Natural killer cell treated with Interleukin-12 subunit alpha and Interleukin-12 subunit beta and Interleukin-15 and Interleukin-18, amount 100 ng/mL, for 72 hours (primary cell): Measurements from ENCODE around the gene SUMF1. TPM values are rescaled to one million over a fixed set of nuclear protein-coding genes. Genes with fewer than 3 reads are reported as not detected.

Source experiments
- ATAC-seq, 2 donors: fragments of 150-1000 bp; cut with Tn5 transposase in 1 of 2; sonication (Bioruptor Pico), chemical (Tn5 transposase) in 1 of 2; 2 replicates each; pipeline ENCODE4 v1.10.0; 2021
- DNase-seq: peaks from one replicate; pipeline ENCODE4 v3.0.0; 2022; ENCODE audit warnings: low spot score
- H3K27ac Mint-ChIP-seq, 2 donors: 1 replicate in 1 of 2; 2 replicates in 1 of 2; pipeline ENCODE4 v1.8.0; 2022; ENCODE audit warnings: mixed read lengths in 2 of 2, mild to moderate bottlenecking in 1 of 2, moderate library complexity in 1 of 2
- H3K27me3 Mint-ChIP-seq, 2 donors: 1 replicate in 1 of 2; 2 replicates in 1 of 2; pipeline ENCODE4 v1.8.0; 2022; ENCODE audit warnings: mixed read lengths in 2 of 2
- H3K36me3 Mint-ChIP-seq: one replicate; pipeline ENCODE4 v1.8.0; 2022; ENCODE audit warnings: mixed read lengths
- H3K4me1 Mint-ChIP-seq, 2 donors: 1 replicate in 1 of 2; 2 replicates in 1 of 2; pipeline ENCODE4 v1.8.0; 2022; ENCODE audit warnings: low read depth in 2 of 2, mixed read lengths in 2 of 2, mild to moderate bottlenecking in 1 of 2
- H3K4me3 Mint-ChIP-seq: one replicate; pipeline ENCODE4 v1.8.0; 2022; ENCODE audit warnings: mixed read lengths
- H3K9me3 Mint-ChIP-seq: 2 replicates; pipeline ENCODE4 v1.8.0; 2022; ENCODE audit warnings: mixed read lengths
- total RNA-seq, 2 donors: library from RNA; stranded (reverse); gene quantifications; one replicate each; pipeline ENCODE4 v1.2.3, GENCODE V29; 2022

SUMF1 gene
- total RNA-seq, 2 donors from 2014 or later: 13.6 to 13.7 TPM

DNA sequence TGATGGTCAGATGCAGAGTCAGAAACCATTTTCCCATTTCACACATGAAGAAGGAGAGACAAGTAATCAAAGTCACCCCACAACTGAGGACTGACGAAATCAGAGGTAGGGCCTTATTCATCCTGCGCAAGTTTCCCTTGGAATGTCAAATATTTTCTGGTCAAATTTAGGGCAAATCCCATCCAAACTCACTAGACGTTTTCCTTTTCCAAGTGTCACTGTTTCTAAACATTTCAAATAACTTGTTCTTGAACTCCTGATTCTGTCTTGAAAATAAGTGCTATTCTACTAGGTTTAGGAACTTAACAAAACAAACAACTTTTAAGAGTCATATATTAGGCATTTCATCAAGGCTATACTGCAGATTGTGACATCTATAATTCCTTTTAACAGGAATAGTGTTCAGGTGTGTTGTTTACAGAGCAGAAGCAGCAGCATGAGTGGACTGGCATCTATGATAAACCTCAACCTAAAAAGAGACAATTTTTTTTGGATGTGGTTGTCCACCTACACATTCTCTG lies 40.7 kb downstream of the SUMF1 start:
- Mint-ChIP-seq H3K27ac (peak overlapping the region; percentile 4 to 37), H3K4me3 (no peak overlapping the region), H3K4me1 (peaks cover 19 to 22% of the 10 kb centered on the region in 2 donors), H3K9me3 (no peaks in the 10 kb centered on the region), H3K36me3 (no peaks in the 10 kb centered on the region), H3K27me3 (no peaks in the 10 kb centered on the region)
- DNase-seq (no peak), ATAC-seq (no peak)

DNA sequence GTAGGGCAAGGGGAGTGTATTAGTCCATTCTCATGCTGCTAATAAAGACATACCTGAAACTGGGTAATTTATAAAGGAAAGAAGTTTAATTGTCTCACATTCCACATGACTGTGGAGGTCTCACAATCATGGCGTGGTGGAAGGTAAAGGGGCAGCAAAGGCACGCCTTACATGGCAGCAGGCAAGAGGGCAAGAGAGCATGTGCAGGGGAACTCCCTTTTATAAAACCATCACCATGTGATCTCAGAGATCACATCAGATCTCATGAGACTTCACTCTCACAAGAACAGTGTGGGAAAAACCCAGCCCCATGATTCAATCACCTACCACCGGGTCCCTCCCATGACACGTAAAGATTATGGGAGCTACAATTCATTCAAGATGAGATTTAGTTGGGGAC lies 41.4 kb downstream of the SUMF1 start:
- no peaks in the 10 kb centered on the region for H3K27me3 Mint-ChIP-seq
- H3K4me3 Mint-ChIP-seq: no peak overlapping the region
- H3K4me1 Mint-ChIP-seq: peaks cover 19 to 24% of the 10 kb centered on the region in 2 donors
- ATAC-seq: no peak
- DNase-seq: no peak
- no peaks in the 10 kb centered on the region for H3K36me3 Mint-ChIP-seq
- H3K27ac Mint-ChIP-seq: peak overlapping the region; percentile 4 to 37
- no peaks in the 10 kb centered on the region for H3K9me3 Mint-ChIP-seq

DNA sequence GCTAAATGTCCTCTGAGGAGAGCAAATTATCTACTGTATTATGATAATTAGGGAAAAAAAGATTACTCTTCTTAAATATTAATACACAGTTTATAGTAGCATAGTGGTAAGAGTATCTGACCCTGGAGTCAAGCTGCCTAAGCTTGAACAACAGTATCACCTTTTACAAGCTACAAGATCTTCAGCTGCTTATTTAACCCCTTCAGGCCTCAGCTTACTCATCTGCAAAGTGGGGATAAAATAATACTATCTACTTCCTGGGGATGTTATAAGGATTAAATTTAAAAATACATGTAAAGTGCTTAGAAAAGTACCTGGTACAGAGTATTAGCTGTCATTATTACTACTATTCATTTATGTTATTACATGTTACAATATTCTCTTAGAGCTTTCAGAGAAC lies 42.0 kb downstream of the SUMF1 start:
- peaks cover 19 to 27% of the 10 kb centered on the region in 2 donors for H3K4me1 Mint-ChIP-seq
- no peak overlapping the region for H3K4me3 Mint-ChIP-seq
- H3K36me3 Mint-ChIP-seq: no peaks in the 10 kb centered on the region
- H3K27ac Mint-ChIP-seq: peak overlapping the region in 1 of 2 donors; percentile 37
- H3K9me3 Mint-ChIP-seq: no peaks in the 10 kb centered on the region
- DNase-seq (no peak), ATAC-seq (no peak)
- H3K27me3 Mint-ChIP-seq: no peaks in the 10 kb centered on the region

DNA sequence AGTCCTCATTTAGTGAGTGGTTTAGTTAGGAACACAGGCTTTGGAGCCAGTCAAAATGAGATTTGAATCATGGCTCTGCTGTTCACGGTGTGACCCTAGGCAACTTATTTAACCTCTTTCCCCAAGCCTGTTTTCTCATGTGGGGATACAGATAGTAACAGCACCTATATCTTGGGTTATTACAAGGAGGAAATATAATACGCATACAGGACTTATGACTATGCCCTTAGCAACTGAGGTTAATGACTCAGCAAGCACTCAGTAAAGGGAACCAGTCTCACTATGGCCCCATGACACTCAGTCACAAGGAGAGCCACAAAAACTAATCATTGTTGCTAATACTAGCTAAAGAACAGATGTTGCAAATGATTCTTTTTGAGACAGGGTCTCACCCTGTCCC lies 45.9 kb downstream of the SUMF1 start:
- peaks cover 11 to 19% of the 10 kb centered on the region in 2 donors for H3K4me1 Mint-ChIP-seq
- H3K4me3 Mint-ChIP-seq: no peak overlapping the region
- H3K27me3 Mint-ChIP-seq: no peaks in the 10 kb centered on the region
- H3K9me3 Mint-ChIP-seq: no peaks in the 10 kb centered on the region
- no peaks in the 10 kb centered on the region for H3K36me3 Mint-ChIP-seq
- H3K27ac Mint-ChIP-seq: peak overlapping the region; percentile 53 to 74
- ATAC-seq: peak; percentile 95 to 99
- DNase-seq: no peak

DNA sequence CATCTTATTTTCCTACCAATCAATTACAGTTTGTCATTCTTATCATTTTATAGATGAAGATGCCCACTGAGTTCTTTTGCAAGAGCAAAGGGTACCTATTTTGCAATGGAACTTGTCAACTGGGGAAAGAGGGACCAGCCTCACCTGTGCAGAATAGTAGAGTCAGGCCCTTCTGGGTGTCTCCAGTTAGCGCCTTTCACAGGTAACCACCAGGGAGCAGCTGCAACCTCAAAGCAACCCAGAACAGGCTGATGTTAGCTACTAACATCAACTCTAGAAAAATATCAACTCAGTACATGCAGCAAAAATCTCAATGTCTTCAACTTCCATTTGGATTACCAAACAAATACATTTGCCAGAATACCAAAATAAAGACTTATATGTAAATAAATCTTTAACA lies 47.1 kb downstream of the SUMF1 start:
- Mint-ChIP-seq H3K4me3 (no peak overlapping the region), H3K27ac (peak overlapping the region; percentile 2 to 22), H3K9me3 (no peaks in the 10 kb centered on the region), H3K36me3 (no peaks in the 10 kb centered on the region), H3K27me3 (no peaks in the 10 kb centered on the region), H3K4me1 (peaks cover 3 to 9% of the 10 kb centered on the region in 2 donors)
- ATAC-seq (no peak), DNase-seq (no peak)

DNA sequence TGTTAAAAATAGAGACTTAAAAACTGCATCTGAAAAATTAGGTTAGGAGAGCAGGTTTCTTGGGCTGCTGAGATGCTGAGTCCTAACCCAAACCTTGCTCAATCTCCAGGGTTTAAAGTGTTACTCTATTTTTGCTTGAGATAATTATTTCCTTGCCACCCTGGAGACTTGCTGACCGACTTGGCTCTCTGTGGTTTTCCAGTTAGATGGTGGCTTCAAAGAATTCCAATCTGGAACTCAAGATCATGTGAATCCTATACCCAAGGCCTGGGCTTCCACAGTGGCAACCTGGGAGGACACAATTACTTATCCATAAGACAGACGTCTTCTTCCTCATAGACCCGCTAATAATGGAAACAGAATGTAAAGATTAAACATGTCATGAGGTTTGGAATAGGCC lies 47.7 kb downstream of the SUMF1 start:
- ATAC-seq (no peak), DNase-seq (no peak)
- H3K4me1 Mint-ChIP-seq: peaks cover 3 to 9% of the 10 kb centered on the region in 2 donors
- H3K27ac Mint-ChIP-seq: peak overlapping the region; percentile 2 to 22
- H3K27me3 Mint-ChIP-seq: no peaks in the 10 kb centered on the region
- no peaks in the 10 kb centered on the region for H3K9me3 Mint-ChIP-seq
- H3K36me3 Mint-ChIP-seq: no peaks in the 10 kb centered on the region
- no peak overlapping the region for H3K4me3 Mint-ChIP-seq

DNA sequence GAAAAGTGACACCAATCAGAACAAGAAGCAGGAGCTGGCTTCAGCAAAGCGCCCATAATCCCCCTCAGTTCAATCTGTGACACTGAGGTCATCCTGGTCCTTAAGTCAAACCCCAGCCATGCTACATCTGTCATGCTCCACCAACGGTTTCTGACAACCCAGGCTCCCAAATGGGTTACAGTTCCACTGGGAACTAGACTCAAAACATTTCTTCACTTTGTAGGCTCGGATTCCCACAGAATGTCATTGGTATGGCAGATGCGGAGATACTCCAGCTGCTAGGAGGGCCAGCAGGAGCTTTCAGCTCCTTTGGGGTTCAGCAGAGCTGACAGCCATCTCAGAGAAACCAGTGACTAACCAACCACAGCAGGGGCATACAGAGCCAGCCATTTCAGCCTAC lies 48.9 kb downstream of the SUMF1 start:
- no peak overlapping the region for H3K4me3 Mint-ChIP-seq
- DNase-seq: no peak
- no peak for ATAC-seq

DNA sequence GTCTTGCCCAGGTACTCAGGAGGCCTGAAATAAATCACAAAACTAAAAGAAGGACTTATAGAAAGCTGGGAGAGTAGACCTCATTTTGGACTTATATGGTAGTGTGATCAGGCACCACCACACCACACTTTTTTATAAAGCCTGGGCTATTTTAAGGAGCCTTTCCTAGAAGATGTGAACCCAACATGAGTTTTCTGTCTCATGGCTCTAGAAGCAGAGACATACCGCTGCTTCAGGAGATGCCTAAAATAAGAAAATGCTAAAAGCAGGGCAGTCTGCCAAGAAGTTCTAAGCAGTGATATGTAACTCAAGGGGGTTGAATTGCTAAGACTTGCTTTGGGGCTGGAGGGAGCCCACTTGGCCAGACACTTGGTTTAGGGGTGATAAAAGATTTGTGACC lies 49.6 kb downstream of the SUMF1 start:
- Mint-ChIP-seq H3K4me1 (peaks cover 3 to 9% of the 10 kb centered on the region in 2 donors), H3K27ac (no peak overlapping the region)

More for the DNA sequence above, 48.9 kb downstream of the SUMF1 start:
- no peaks in the 10 kb centered on the region for H3K9me3 Mint-ChIP-seq
- H3K27ac Mint-ChIP-seq: no peak overlapping the region
- H3K36me3 Mint-ChIP-seq: no peaks in the 10 kb centered on the region
- no peaks in the 10 kb centered on the region for H3K27me3 Mint-ChIP-seq
- peaks cover 3 to 9% of the 10 kb centered on the region in 2 donors for H3K4me1 Mint-ChIP-seq

DNA sequence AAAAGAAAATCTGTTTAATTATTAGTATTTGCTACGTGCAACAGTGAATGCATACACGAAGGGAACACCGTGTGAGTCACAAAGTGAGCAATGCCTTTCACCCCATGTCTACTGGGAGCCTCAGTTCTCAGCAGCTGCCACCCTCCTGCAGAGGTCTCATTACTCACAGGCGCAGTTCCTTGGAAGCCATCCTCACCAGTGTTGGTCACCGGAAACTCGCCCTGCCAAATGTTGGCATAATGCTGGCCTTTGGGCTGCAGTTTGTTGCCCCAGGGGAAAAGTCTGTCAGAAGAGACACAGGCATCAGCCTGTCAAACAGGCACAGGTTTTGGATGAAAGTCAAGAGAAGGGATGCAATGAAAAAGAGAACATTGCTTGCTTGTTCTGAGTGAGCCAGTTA lies 50.1 kb downstream of the SUMF1 start:
- ATAC-seq (no peak), DNase-seq (no peak)
- Mint-ChIP-seq H3K36me3 (peaks cover 5% of the 10 kb centered on the region), H3K4me1 (peaks cover 7 to 13% of the 10 kb centered on the region in 2 donors), H3K27ac (no peak overlapping the region), H3K4me3 (no peak overlapping the region), H3K27me3 (no peaks in the 10 kb centered on the region), H3K9me3 (no peaks in the 10 kb centered on the region)

More for the DNA sequence above, 49.6 kb downstream of the SUMF1 start:
- Mint-ChIP-seq H3K36me3 (peaks cover under 1% of the 10 kb centered on the region), H3K4me3 (no peak overlapping the region), H3K27me3 (no peaks in the 10 kb centered on the region), H3K9me3 (no peaks in the 10 kb centered on the region)
- ATAC-seq (no peak), DNase-seq (no peak)

DNA sequence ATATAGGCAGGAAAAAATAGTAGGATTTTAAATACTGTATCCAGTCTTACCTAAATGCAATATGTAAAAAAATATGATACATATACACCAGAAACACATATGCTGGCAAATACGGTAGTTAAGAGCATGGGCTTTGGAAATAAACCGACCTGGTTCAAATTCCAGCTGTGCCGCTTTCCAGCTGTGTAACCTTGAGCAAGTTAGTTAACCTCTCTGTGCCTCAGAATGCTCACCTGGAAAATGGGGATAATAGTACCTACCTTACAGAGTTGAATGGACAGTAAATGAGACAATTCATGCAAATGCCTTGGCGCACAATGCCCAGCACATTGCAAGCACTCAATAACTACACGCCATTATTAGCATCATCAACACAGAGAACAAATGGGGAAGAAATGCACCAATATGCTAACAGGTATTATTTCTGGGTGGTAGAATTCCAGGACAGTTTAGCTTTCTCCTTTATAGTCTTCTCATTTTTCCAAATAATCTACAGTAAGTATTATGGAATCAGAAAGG lies 50.6 kb downstream of the SUMF1 start:
- H3K4me3 Mint-ChIP-seq: no peak overlapping the region
- peaks cover 6% of the 10 kb centered on the region for H3K36me3 Mint-ChIP-seq
- H3K4me1 Mint-ChIP-seq: peaks cover 9 to 14% of the 10 kb centered on the region in 2 donors
- DNase-seq: no peak
- no peaks in the 10 kb centered on the region for H3K27me3 Mint-ChIP-seq
- H3K27ac Mint-ChIP-seq: no peak overlapping the region
- no peak for ATAC-seq
- no peaks in the 10 kb centered on the region for H3K9me3 Mint-ChIP-seq

DNA sequence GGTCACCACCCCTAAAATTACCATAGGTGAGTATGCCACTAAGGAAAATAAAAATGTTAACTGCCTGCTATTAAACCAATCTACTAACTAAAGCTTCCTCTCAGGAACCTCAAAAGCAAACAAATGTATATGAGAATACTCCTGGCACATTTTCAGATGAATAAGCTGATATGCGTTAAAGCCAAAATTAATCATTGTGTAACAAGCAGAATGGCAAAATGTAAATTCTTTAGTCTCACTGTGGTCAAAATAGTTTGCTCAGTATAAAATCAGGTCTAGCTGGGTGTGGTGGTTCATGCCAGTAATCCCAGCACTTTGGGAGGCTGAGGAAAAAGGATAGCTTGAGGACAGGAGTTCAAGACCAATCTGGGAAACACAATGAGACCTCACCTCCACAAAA lies 53.6 kb downstream of the SUMF1 start:
- Mint-ChIP-seq H3K9me3 (no peaks in the 10 kb centered on the region), H3K27ac (no peak overlapping the region), H3K4me1 (peaks cover 30 to 36% of the 10 kb centered on the region in 2 donors), H3K36me3 (peaks cover 6% of the 10 kb centered on the region), H3K4me3 (no peak overlapping the region), H3K27me3 (no peaks in the 10 kb centered on the region)
- DNase-seq: no peak
- no peak for ATAC-seq

DNA sequence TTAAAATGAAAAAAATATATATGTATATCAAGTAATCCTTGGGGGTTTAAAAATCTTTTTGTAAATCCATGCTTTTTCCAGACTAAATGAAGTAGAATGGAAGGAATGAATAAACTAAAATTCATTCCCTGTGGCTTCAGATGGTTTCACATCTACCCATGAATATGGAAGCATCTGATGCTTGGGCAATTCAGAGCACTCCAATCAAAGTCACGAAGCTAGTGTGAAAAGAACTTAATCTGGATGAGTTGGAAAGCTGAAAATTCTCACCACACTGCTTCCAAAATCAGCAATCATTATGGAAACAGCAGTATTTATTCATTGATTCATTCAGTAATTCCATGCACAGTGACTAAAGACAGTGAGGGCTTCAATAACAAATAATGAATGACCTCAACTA lies 55.2 kb downstream of the SUMF1 start:
- Mint-ChIP-seq H3K4me1 (peaks cover 38 to 50% of the 10 kb centered on the region in 2 donors), H3K9me3 (no peaks in the 10 kb centered on the region), H3K36me3 (peaks cover 6% of the 10 kb centered on the region), H3K27ac (peak overlapping the region in 1 of 2 donors; percentile 93), H3K4me3 (no peak overlapping the region), H3K27me3 (no peaks in the 10 kb centered on the region)
- DNase-seq (no peak), ATAC-seq (no peak)

DNA sequence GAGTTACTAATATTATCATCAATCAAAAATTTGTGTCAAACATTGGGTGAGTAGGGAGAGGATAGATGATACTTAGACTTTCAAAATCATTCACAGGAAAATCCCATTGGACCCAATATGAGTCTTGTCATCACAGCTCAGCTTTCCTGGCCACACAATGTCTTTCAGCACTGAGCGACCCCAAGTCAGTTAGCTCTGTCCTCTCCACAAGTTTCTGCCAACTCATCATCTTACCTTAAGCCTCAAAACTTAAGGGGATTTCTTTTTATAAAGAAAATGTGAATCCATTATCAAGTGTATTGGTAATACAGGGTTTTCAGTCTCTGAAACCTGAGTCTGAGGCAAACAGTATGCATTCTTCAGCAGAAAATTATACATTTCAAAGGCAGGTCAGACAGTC lies 55.8 kb downstream of the SUMF1 start:
- peak overlapping the region; percentile 90 to 93 for H3K27ac Mint-ChIP-seq
- no peak for ATAC-seq
- H3K36me3 Mint-ChIP-seq: peaks cover 6% of the 10 kb centered on the region

DNA sequence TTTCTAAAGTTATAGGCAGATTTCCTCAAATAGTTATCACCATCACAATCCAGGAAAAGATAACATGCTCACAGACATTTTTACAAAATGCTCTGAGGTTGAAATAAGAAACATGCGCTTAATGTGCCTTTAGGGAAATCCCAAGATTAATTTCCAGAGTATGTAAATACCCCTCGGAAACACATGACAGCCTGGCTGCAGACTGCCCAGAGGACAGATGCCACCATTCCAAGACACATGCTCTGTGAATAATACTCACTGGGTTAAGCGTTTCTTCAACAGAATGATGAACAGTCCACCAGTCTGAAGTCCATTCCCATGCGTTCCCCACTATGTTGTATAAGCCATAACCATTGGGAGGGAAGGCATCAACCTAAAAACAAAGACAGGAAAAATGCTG lies 56.5 kb downstream of the SUMF1 start:
- DNase-seq (no peak), ATAC-seq (no peak)
- peaks cover 6% of the 10 kb centered on the region for H3K36me3 Mint-ChIP-seq
- H3K9me3 Mint-ChIP-seq: no peaks in the 10 kb centered on the region
- peak overlapping the region; percentile 80 for H3K4me3 Mint-ChIP-seq
- H3K27ac Mint-ChIP-seq: peak overlapping the region; percentile 90 to 93
- no peaks in the 10 kb centered on the region for H3K27me3 Mint-ChIP-seq
- peaks cover 43 to 55% of the 10 kb centered on the region in 2 donors for H3K4me1 Mint-ChIP-seq

More for the DNA sequence above, 55.8 kb downstream of the SUMF1 start:
- Mint-ChIP-seq H3K27me3 (no peaks in the 10 kb centered on the region), H3K4me1 (peaks cover 43 to 55% of the 10 kb centered on the region in 2 donors), H3K9me3 (no peaks in the 10 kb centered on the region), H3K4me3 (no peak overlapping the region)
- DNase-seq: no peak
